Fibroblast of skin of left biceps (primary cell): ENCODE results near the gene DOHH.
A peak's percentile ranks its signal among the peaks of the same experiment; 100 is the strongest.

Experiments used
- DNase-seq, 2 experiments: peaks; one replicate each; pipeline ENCODE4 v3.0.0-alpha.2; 2013; ENCODE audit warnings: low read depth in 2 of 2

DOHH gene

GRCh38 chr19:3500429-3501101 lies at the start of gene DOHH:
DOHH (minus strand) TSS chr19:3500674; CDS start chr19:3496814, 3,860 bp downstream.
- DNase-seq, result peak; percentile 87 to 89

GRCh38 chr19:3549816-3550215 lies 49.3 kb upstream of the DOHH start:
- no peak for DNase-seq

- no peak for DNase-seq
Observed at GRCh38 chr19:3548606-3549005, 48.1 kb upstream of the DOHH start.

- no peak for DNase-seq
Observed at GRCh38 chr19:3547767-3548282, 47.4 kb upstream of the DOHH start.

GRCh38 chr19:3547301-3547731 lies 46.8 kb upstream of the DOHH start:
- DNase-seq, result no peak

DNA sequence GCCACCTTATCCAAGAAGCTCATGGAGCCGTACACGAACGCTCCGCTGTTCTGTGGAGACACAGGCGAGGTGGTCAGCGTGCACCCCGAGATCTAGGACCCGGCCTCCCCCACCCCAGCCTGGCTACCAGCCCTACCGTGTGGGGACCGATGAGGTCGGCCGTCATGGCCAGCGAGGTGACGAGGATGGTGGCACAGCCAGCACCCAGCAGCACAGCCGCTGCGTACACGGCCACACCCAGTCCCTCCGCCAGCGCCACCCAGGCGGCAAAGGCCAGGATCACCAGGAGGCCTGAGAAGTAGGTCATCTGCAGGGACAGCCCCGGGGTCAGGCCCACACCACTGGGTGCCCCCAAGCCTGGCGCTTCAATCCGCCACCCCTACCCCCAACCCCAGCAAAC lies 45.6 kb upstream of the DOHH start:
- DNase-seq, result no peak

GRCh38 chr19:3545669-3546034 lies 45.2 kb upstream of the DOHH start:
- no peak for DNase-seq

GRCh38 chr19:3544742-3545668 lies 44.5 kb upstream of the DOHH start:
- peak in 1 of 2 experiments; percentile 11 for DNase-seq

GRCh38 chr19:3544058-3544376 lies 43.5 kb upstream of the DOHH start:
- DNase-seq, result no peak

GRCh38 chr19:3543150-3544057 lies 42.9 kb upstream of the DOHH start:
- DNase-seq, result no peak

GRCh38 chr19:3539756-3540118 lies 39.3 kb upstream of the DOHH start:
- no peak for DNase-seq

- DNase-seq, result no peak
Observed at GRCh38 chr19:3538965-3539755, 38.7 kb upstream of the DOHH start, which contains the start of gene TEKTIP1. TEKTIP1 (plus strand) TSS chr19:3539174; CDS start chr19:3539178, 4 bp downstream.

DNA sequence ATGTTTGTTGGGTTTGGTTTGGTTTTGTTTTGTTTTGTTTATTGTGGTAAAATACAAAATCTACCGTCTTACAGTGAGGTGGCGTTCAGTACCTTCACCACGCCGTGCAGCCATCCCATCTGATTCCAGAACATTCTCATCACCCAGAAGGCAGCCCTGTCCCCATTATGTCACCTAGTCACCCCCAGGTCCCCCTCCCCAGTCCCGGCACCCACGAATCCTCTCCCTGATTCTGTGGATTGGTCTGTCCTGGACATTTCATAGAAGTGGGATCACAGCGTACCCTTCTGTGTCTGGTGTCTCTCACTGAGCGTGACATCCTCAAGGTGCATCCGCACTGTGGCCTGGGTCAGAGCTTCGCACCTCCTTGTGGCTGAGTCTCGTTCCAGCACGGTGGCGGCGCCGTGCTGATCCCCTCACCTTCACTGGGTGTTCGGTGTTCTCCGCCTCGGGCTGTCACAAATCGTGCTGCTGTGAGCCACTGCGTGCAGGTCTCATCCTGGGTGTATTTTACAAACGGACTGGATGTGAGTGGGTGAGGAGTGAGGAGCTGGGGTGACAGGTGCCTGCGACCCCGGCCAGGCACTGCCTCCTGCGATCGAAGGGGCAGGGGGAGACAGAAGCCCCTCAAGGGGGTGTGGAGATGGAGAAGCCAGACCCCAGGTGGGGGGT lies 37.9 kb upstream of the DOHH start:
- no peak for DNase-seq

- DNase-seq, result no peak
Observed at GRCh38 chr19:3537438-3538240, 37.2 kb upstream of the DOHH start.

DNA sequence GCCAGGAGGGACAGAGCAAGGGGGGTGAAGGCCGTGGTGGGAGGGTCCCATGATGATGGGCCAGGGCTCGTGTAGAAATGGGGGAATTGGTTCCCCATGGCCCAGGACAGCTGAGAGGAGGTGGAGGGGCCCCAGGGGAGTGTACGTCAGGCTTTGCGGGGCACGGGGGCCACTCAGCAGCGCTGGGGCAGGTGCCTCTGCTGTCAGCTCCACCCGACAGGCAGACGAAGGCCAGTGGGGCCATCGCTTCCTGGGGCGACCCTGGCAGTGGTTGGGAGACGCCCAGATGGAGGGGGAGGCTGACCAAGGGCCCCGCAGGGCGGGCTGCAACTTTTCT lies 36.6 kb upstream of the DOHH start:
- no peak for DNase-seq

DNA sequence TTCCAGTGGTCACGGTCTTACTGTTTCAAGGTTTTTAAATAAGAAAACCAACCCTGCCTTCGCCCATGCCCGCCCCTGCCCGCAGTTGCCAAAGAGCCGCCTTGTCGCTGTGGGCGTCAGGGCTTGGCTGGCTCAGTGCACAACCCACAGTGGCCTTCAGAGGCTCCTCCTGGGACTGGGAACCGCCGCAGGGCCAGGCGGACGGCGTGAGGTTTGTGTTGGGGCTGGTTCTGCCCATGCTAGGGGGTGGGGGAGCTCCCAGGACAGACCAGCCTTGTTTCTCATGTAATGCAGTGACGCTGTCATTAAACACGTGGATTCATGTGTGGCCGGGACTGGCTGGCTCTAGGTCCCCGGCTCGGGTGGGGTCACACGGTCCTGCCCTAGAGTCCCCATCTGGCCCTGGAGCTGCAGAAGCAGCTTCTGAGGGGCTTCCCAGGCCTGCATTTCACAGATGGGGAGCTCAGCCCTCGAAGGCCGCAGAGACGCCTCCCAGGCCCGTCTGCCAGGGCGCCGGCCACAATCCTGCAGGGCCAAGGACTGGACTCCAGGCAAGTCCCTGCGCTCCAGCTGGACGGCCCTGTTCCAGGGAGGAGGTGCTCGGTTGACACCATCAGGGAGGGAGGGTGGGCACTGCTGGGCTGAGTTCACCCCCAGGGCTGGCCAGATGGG lies 36.1 kb upstream of the DOHH start:
- no peak for DNase-seq

DNA sequence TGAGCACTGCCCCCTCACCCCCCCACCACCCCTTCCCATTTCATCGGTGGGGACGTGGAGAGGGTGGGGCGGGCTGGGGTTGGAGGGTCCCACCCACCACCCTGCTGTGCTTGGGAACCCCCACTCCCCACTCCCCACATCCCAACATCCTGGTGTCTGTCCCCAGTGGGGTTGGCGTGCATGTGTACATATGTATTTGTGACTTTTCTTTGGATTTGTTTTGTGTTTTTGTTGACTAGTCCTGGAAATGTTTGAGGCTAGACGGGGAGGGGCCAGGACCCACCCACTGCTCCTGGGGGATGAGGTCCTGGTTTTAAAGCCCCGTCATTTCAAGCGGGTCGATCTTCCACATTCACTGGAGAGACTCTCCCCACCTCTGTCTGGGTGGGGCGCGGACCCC lies 35.5 kb upstream of the DOHH start:
- no peak for DNase-seq

DNA sequence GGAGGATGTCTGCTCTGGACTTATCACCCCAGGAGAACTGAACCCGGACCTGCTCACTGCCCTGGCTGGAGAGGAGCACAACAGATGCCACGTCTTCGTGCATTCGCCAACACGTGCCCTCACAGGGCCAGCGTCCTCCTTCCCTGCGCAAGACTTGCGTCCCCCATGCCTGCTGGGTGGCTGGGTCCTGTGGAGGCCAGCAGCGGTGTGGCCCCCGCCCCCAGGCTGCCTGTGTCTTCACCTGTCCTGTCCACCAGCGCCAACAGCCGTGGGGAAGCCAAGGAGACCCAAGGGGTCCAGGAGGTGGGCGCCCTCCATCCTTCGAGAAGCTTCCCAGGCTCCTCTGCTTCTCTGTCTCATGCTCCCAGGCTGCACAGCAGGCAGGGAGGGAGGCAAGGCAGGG lies 35.1 kb upstream of the DOHH start:
- DNase-seq, result no peak

DNA sequence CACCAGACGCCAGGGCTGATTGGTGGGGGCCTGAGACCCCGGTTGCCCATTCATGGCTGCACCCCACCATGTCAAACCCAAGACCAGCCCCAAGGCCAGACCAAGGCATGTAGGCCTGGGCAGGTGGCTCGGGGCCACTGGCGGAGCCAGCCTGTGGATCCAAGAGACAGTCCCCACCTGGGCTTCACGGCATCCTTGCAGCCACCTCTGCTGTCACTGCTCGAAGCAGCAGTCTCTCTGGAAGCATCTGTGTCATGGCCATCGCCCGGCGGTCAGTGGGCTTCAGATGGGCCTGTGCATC lies 34.7 kb upstream of the DOHH start:
- DNase-seq, result no peak
